Suprapubic skin (tissue), 4 donors: ENCODE data around the gene ZBTB5. TPM values are rescaled to one million over a fixed set of nuclear protein-coding genes. Genes with fewer than 3 reads are reported as not detected.

ENCODE experiments used
- DNase-seq, 2 donors: peaks; one replicate each; pipeline ENCODE4 v3.0.0-alpha.2; 2019; ENCODE audit warnings: low spot score in 2 of 2
- H3K27ac ChIP-seq: fragments of 200-600 bp; sonication (generic); one replicate; pipeline ENCODE4 v1.5.1; 2019
- H3K27me3 ChIP-seq: fragments of 200-600 bp; sonication (generic); one replicate; pipeline ENCODE4 v1.5.1; 2019
- H3K36me3 ChIP-seq: fragments of 200-600 bp; sonication (generic); one replicate; pipeline ENCODE4 v1.5.1; 2019
- H3K4me1 ChIP-seq: fragments of 200-600 bp; sonication (generic); one replicate; pipeline ENCODE4 v1.5.1; 2019
- H3K4me3 ChIP-seq: fragments of 200-600 bp; sonication (generic); one replicate; pipeline ENCODE4 v1.5.1; 2019; ENCODE audit warnings: mild to moderate bottlenecking
- H3K9me3 ChIP-seq: fragments of 200-600 bp; sonication (generic); one replicate; pipeline ENCODE4 v1.5.1; 2019
- CTCF ChIP-seq, 2 donors: fragments of 200-600 bp in 1 of 2; fragments of 450-650 bp in 1 of 2; sonication (generic) in 1 of 2; IDR thresholded peaks; one replicate each; pipeline ENCODE4 v1.5.1; 2016 to 2019; ENCODE audit warnings: antibody characterized with exemption in 2 of 2, mild to moderate bottlenecking in 1 of 2, moderate library complexity in 1 of 2
- EP300 ChIP-seq: sonication (generic); formaldehyde crosslinking; IDR thresholded peaks from one replicate; pipeline ENCODE4 v1.6.1; 2017; ENCODE audit warnings: antibody characterized with exemption
- POLR2A ChIP-seq, 2 donors: fragments of 450-650 bp; IDR thresholded peaks; one replicate each; pipeline ENCODE4 v1.6.1; 2017; ENCODE audit warnings: antibody characterized with exemption in 2 of 2, mild to moderate bottlenecking in 2 of 2, moderate library complexity in 2 of 2
- POLR2AphosphoS5 ChIP-seq, 3 donors: sonication (generic); formaldehyde crosslinking; IDR thresholded peaks; one replicate each; pipeline ENCODE4 v1.6.1; 2017; ENCODE audit warnings: antibody characterized with exemption in 3 of 3
- WGBS: methylation state at CpG from one replicate; pipeline ENCODE4 v1.1.5; 2018; 5-methylcytosine and 5-hydroxymethylcytosine counted together
- total RNA-seq, 4 donors: library from RNA; depleted of rRNA; stranded (reverse); fragments of >200 nt; gene quantifications; one replicate each; pipeline ENCODE4 v1.1.0, GENCODE V29; 2016

ZBTB5 gene
- total RNA-seq, 4 donors from 2014 or later: 18.0 to 24.7 (median 23.5) TPM

- no peak for DNase-seq
- WGBS: 91% methylated on average over 7 of the region's 7 CpGs
- H3K9me3 ChIP-seq: no peaks in the 10 kb centered on the region
- no peak for TF ChIP-seq EP300
- TF ChIP-seq POLR2AphosphoS5 (IDR thresholded peaks at IDR 0.05): no peak
- TF ChIP-seq CTCF (IDR thresholded peaks at IDR 0.05): no peak
- TF ChIP-seq POLR2A (IDR thresholded peaks at IDR 0.05): no peak
- no peaks in the 10 kb centered on the region for H3K4me1 ChIP-seq
- peaks cover 31% of the 10 kb centered on the region for H3K36me3 ChIP-seq
- no peak overlapping the region for H3K4me3 ChIP-seq
- no peak overlapping the region for H3K27ac ChIP-seq
- no peaks in the 10 kb centered on the region for H3K27me3 ChIP-seq
Measured at GRCh38 chr9:37509536-37509935, 44.3 kb upstream of the ZBTB5 start.

- TF ChIP-seq CTCF (IDR thresholded peaks at IDR 0.05): no peak
- no peak for TF ChIP-seq EP300
- no peak for TF ChIP-seq POLR2AphosphoS5 (IDR thresholded peaks at IDR 0.05)
- TF ChIP-seq POLR2A (IDR thresholded peaks at IDR 0.05): no peak
- no peak overlapping the region for H3K4me3 ChIP-seq
- 94% methylated on average over 3 of the region's 3 CpGs for WGBS
- H3K9me3 ChIP-seq: no peaks in the 10 kb centered on the region
- H3K36me3 ChIP-seq: peaks cover 36% of the 10 kb centered on the region
- no peaks in the 10 kb centered on the region for H3K27me3 ChIP-seq
- no peaks in the 10 kb centered on the region for H3K4me1 ChIP-seq
- no peak overlapping the region for H3K27ac ChIP-seq
- DNase-seq: no peak
Measured at GRCh38 chr9:37508834-37509206, 43.6 kb upstream of the ZBTB5 start.

GRCh38 chr9:37508135-37508833, 43.0 kb upstream of the ZBTB5 start:
- H3K27me3 ChIP-seq: no peaks in the 10 kb centered on the region
- H3K9me3 ChIP-seq: no peaks in the 10 kb centered on the region
- H3K4me1 ChIP-seq: no peaks in the 10 kb centered on the region
- no peak overlapping the region for H3K4me3 ChIP-seq
- TF ChIP-seq POLR2A (IDR thresholded peaks at IDR 0.05) (no peak), POLR2AphosphoS5 (IDR thresholded peaks at IDR 0.05) (no peak), EP300 (no peak)
- WGBS: 96% methylated on average over 4 of the region's 5 CpGs
- no peak for DNase-seq
- H3K36me3 ChIP-seq: peaks cover 42% of the 10 kb centered on the region
- no peak overlapping the region for H3K27ac ChIP-seq

GRCh38 chr9:37507566-37508134, 42.4 kb upstream of the ZBTB5 start:
- Histone ChIP-seq H3K36me3 (peaks cover 48% of the 10 kb centered on the region), H3K9me3 (no peaks in the 10 kb centered on the region), H3K27me3 (no peaks in the 10 kb centered on the region), H3K4me3 (no peak overlapping the region), H3K27ac (no peak overlapping the region), H3K4me1 (no peaks in the 10 kb centered on the region)
- DNase-seq: no peak
- 92% methylated on average over 11 of the region's 11 CpGs for WGBS
- no peak for TF ChIP-seq CTCF (IDR thresholded peaks at IDR 0.05)

GRCh38 chr9:37504605-37505004, 39.4 kb upstream of the ZBTB5 start:
- Histone ChIP-seq H3K27me3 (no peaks in the 10 kb centered on the region), H3K4me3 (no peak overlapping the region), H3K4me1 (no peaks in the 10 kb centered on the region), H3K9me3 (no peaks in the 10 kb centered on the region), H3K36me3 (peaks cover 68% of the 10 kb centered on the region), H3K27ac (no peak overlapping the region)
- TF ChIP-seq EP300 (no peak), POLR2AphosphoS5 (IDR thresholded peaks at IDR 0.05) (no peak), POLR2A (IDR thresholded peaks at IDR 0.05) (no peak), CTCF (IDR thresholded peaks at IDR 0.05) (no peak)
- DNase-seq: no peak
- 92% methylated on average over 5 of the region's 5 CpGs for WGBS
